ENCODE results near the gene EPHA3. TPM values are rescaled to one million over a fixed set of nuclear protein-coding genes. Genes with fewer than 3 reads are reported as not detected.

Gene EPHA3
- total RNA-seq, 2 experiments from 2014 or later: not detected

GRCh38 chr3:89303701-89304100 lies 196.3 kb downstream of the EPHA3 start:
- no peak overlapping the region for H3K4me3 ChIP-seq (ENCODE audit: low read length)
- ATAC-seq (ENCODE audit: poor library complexity) (no peak), DNase-seq (no peak)
- no peak overlapping the region for H3K27ac Mint-ChIP-seq
- H3K4me1 Mint-ChIP-seq (ENCODE audit: low read depth): no peaks in the 10 kb centered on the region
- H3K36me3 ChIP-seq (ENCODE audit: insufficient read depth, low read length): no peaks in the 10 kb centered on the region
- intact Hi-C loops (cut with DNase I, micrococcal nuclease): no loop called here
- no peak overlapping the region for H3K4me3 Mint-ChIP-seq
- H3K27ac ChIP-seq (ENCODE audit: low read depth in 1 of 2, low read length in 2 of 2): no peak overlapping the region
- H3K4me1 ChIP-seq (ENCODE audit: insufficient read depth, low read length): no peaks in the 10 kb centered on the region
- ChIA-PET POLR2A (no interaction called here), CTCF (no interaction called here)
- no peaks in the 10 kb centered on the region for H3K27me3 ChIP-seq (ENCODE audit: control insufficient read depth in 1 of 2, insufficient read depth in 2 of 2, low read length in 2 of 2)
- H3K27me3 Mint-ChIP-seq: no peaks in the 10 kb centered on the region
- no peaks in the 10 kb centered on the region for H3K36me3 Mint-ChIP-seq (ENCODE audit: low read depth)
- H3K9me3 Mint-ChIP-seq: peaks cover 7% of the 10 kb centered on the region
- TF ChIP-seq, protein P1, sequence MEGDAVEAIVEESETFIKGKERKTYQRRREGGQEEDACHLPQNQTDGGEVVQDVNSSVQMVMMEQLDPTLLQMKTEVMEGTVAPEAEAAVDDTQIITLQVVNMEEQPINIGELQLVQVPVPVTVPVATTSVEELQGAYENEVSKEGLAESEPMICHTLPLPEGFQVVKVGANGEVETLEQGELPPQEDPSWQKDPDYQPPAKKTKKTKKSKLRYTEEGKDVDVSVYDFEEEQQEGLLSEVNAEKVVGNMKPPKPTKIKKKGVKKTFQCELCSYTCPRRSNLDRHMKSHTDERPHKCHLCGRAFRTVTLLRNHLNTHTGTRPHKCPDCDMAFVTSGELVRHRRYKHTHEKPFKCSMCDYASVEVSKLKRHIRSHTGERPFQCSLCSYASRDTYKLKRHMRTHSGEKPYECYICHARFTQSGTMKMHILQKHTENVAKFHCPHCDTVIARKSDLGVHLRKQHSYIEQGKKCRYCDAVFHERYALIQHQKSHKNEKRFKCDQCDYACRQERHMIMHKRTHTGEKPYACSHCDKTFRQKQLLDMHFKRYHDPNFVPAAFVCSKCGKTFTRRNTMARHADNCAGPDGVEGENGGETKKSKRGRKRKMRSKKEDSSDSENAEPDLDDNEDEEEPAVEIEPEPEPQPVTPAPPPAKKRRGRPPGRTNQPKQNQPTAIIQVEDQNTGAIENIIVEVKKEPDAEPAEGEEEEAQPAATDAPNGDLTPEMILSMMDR (IDR thresholded peaks at IDR 0.05): no peak
- H3K9me3 ChIP-seq (ENCODE audit: control insufficient read depth in 1 of 2, insufficient read depth in 1 of 2, low read length in 2 of 2): no peaks in the 10 kb centered on the region

DNA sequence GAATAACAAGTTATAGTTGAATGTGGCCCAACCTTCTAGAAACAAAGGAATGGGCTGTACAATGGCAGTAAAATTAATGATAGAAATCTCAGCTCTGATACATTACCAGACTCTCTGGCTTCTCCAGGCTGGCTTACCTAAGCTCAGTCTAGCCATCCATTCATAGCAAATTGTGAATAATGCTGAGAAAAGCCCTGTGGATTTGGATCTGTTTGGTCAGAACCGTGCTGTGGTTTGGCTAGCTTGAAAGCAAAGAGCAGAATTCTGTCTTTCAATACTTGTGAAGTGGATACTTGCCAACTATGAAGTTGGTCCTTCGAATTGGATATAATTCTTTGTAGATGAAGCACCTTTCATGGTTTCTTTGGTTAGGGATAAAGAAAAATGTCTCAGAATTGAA lies 199.1 kb downstream of the EPHA3 start:
- ChIA-PET CTCF (no interaction called here), POLR2A (no interaction called here)
- TF ChIP-seq, protein P1 (IDR thresholded peaks at IDR 0.05): no peak
- Histone ChIP-seq H3K27ac (ENCODE audit: low read depth in 1 of 2, low read length in 2 of 2) (no peak overlapping the region), H3K4me1 (ENCODE audit: insufficient read depth, low read length) (no peaks in the 10 kb centered on the region), H3K9me3 (ENCODE audit: control insufficient read depth in 1 of 2, insufficient read depth in 1 of 2, low read length in 2 of 2) (no peaks in the 10 kb centered on the region), H3K36me3 (ENCODE audit: insufficient read depth, low read length) (no peaks in the 10 kb centered on the region), H3K4me3 (ENCODE audit: low read length) (no peak overlapping the region), H3K27me3 (ENCODE audit: control insufficient read depth in 1 of 2, insufficient read depth in 2 of 2, low read length in 2 of 2) (no peaks in the 10 kb centered on the region)
- Mint-ChIP-seq H3K27me3 (no peaks in the 10 kb centered on the region), H3K4me3 (no peak overlapping the region), H3K36me3 (ENCODE audit: low read depth) (no peaks in the 10 kb centered on the region), H3K27ac (no peak overlapping the region), H3K4me1 (ENCODE audit: low read depth) (no peaks in the 10 kb centered on the region), H3K9me3 (peaks cover 7% of the 10 kb centered on the region)
- ATAC-seq (ENCODE audit: poor library complexity) (no peak), DNase-seq (no peak)
- intact Hi-C loops (cut with DNase I, micrococcal nuclease): no loop called here

GRCh38 chr3:89311581-89311980 lies 204.2 kb downstream of the EPHA3 start:
- Histone ChIP-seq H3K27ac (ENCODE audit: low read depth in 1 of 2, low read length in 2 of 2) (no peak overlapping the region), H3K4me3 (ENCODE audit: low read length) (no peak overlapping the region), H3K9me3 (ENCODE audit: control insufficient read depth in 1 of 2, insufficient read depth in 1 of 2, low read length in 2 of 2) (no peaks in the 10 kb centered on the region), H3K36me3 (ENCODE audit: insufficient read depth, low read length) (no peaks in the 10 kb centered on the region), H3K4me1 (ENCODE audit: insufficient read depth, low read length) (no peaks in the 10 kb centered on the region), H3K27me3 (ENCODE audit: control insufficient read depth in 1 of 2, insufficient read depth in 2 of 2, low read length in 2 of 2) (no peaks in the 10 kb centered on the region)
- CTCF ChIA-PET: no interaction called here
- POLR2A ChIA-PET: no interaction called here
- Mint-ChIP-seq H3K4me3 (no peak overlapping the region), H3K36me3 (ENCODE audit: low read depth) (no peaks in the 10 kb centered on the region), H3K27ac (no peak overlapping the region), H3K9me3 (peaks cover 2% of the 10 kb centered on the region), H3K27me3 (no peaks in the 10 kb centered on the region), H3K4me1 (ENCODE audit: low read depth) (no peaks in the 10 kb centered on the region)
- TF ChIP-seq, protein P1 (IDR thresholded peaks at IDR 0.05): no peak
- intact Hi-C loops (cut with DNase I, micrococcal nuclease): no loop called here
- DNase-seq (no peak), ATAC-seq (ENCODE audit: poor library complexity) (no peak)

All from CD4-positive, alpha-beta T cell (primary cell).